ENCODE measurements around the gene FAM241B.

DNA sequence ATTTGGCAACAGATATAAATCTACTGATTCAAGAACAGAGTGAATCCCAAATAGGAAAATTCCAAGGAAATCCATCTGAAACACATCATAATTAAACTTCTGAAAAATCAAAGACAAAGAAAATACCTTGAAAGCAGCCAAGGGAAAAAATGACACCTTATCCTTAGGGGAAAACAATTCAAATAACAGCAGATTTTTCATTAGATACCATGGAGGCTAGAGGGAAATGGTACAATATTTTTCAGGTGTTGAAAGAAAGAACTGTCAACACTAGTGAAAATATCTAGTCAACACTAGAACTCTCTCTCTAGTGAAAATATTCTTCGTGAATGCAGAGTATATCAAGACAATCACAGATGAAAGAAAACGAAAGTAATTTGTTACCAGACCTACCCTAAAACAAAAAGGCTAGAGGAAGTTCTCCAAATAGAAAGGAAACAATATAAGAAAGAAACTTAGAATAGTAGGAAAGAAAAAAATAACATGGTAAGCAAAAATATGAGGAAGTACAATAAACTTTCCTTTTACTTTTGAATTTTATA, 5.7 kb upstream of the FAM241B start:
- TF ChIP-seq, protein P1, sequence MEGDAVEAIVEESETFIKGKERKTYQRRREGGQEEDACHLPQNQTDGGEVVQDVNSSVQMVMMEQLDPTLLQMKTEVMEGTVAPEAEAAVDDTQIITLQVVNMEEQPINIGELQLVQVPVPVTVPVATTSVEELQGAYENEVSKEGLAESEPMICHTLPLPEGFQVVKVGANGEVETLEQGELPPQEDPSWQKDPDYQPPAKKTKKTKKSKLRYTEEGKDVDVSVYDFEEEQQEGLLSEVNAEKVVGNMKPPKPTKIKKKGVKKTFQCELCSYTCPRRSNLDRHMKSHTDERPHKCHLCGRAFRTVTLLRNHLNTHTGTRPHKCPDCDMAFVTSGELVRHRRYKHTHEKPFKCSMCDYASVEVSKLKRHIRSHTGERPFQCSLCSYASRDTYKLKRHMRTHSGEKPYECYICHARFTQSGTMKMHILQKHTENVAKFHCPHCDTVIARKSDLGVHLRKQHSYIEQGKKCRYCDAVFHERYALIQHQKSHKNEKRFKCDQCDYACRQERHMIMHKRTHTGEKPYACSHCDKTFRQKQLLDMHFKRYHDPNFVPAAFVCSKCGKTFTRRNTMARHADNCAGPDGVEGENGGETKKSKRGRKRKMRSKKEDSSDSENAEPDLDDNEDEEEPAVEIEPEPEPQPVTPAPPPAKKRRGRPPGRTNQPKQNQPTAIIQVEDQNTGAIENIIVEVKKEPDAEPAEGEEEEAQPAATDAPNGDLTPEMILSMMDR (IDR thresholded peaks at IDR 0.05), result no peak
- no peak for TF ChIP-seq EZH2 (IDR thresholded peaks at IDR 0.05)
- no peak for TF ChIP-seq EZH2phosphoT487 (IDR thresholded peaks at IDR 0.05)
